T follicular helper cell (primary cell): Measurements from ENCODE around the gene BRAP.
"Not testable (repeated sequence)": the region's sequence is repeated elsewhere in the genome, so short reads cannot be mapped to it uniquely, and the experiment has no call there.

ENCODE experiments used
- DNase-seq: peaks from one replicate; pipeline ENCODE4 v3.0.0-alpha.2; 2020; ENCODE audit warnings: low read depth
- total RNA-seq, 2 experiments: gene quantifications; one replicate each; lab custom pipeline; 2026; lab: John Stamatoyannopoulos, UW

BRAP gene
- total RNA-seq: 55.5 to 57.6 reads per million in 2 experiments

GRCh38 chr12:111685811-111686573 lies at the start of gene BRAP, which contains the start of gene ACAD10:
Gene BRAP (minus strand): TSS chr12:111685956. CDS start chr12:111685792, 164 bp downstream.
Gene ACAD10 (plus strand): TSS chr12:111686053. CDS start chr12:111692710, 6,657 bp downstream.
- DNase-seq: peak; percentile 85

GRCh38 chr12:111733340-111733915 lies 47.7 kb upstream of the BRAP start:
- DNase-seq: no peak

GRCh38 chr12:111732786-111733185 lies 47.0 kb upstream of the BRAP start:
- no peak for DNase-seq

GRCh38 chr12:111730420-111730819 lies 44.7 kb upstream of the BRAP start:
- no peak for DNase-seq

- DNase-seq: no peak
These were observed 43.0 kb upstream of the BRAP start for GRCh38 chr12:111728795-111729194.

- not testable (repeated sequence) for DNase-seq
These were observed 38.0 kb upstream of the BRAP start for GRCh38 chr12:111723646-111724360.

GRCh38 chr12:111720457-111720856 lies 34.7 kb upstream of the BRAP start:
- DNase-seq: no peak

GRCh38 chr12:111719316-111719715 lies 33.6 kb upstream of the BRAP start:
- not testable (repeated sequence) for DNase-seq

GRCh38 chr12:111715279-111715678 lies 29.5 kb upstream of the BRAP start:
- DNase-seq: no peak

- no peak for DNase-seq
These were observed 20.4 kb upstream of the BRAP start for GRCh38 chr12:111706145-111706544.

- DNase-seq: no peak
These were observed 19.9 kb upstream of the BRAP start for GRCh38 chr12:111705672-111706071.

- no peak for DNase-seq
These were observed 14.2 kb upstream of the BRAP start for GRCh38 chr12:111699962-111700361.

GRCh38 chr12:111693818-111694217 lies 8.1 kb upstream of the BRAP start:
- no peak for DNase-seq

GRCh38 chr12:111692575-111693210 lies 6.9 kb upstream of the BRAP start:
- DNase-seq: no peak

GRCh38 chr12:111691262-111691661 lies 5.5 kb upstream of the BRAP start:
- DNase-seq: no peak

GRCh38 chr12:111687952-111688351 lies 2.2 kb upstream of the BRAP start:
- no peak for DNase-seq

- no peak for DNase-seq
These were observed 1.5 kb upstream of the BRAP start for GRCh38 chr12:111687255-111687654.

GRCh38 chr12:111686574-111687105 lies 884 bp upstream of the BRAP start:
- DNase-seq: no peak

- no peak for DNase-seq
These were observed 390 bp downstream of the BRAP start for GRCh38 chr12:111685322-111685810.

- DNase-seq: not testable (repeated sequence)
These were observed 1.1 kb downstream of the BRAP start for GRCh38 chr12:111684485-111685198.

GRCh38 chr12:111677186-111677585 lies 8.6 kb downstream of the BRAP start:
- no peak for DNase-seq
